HFF-Myc (cell line): Measurements from ENCODE around the gene DAGLA.
A peak's percentile ranks its signal among the peaks of the same experiment; 100 is the strongest.

Experiments
- DNase-seq: peaks from one replicate; pipeline ENCODE4 v3.0.0-alpha.2; 2011; ENCODE audit warnings: low read depth; ENCODE audit errors: extremely low read depth
- H3K4me3 ChIP-seq: replicated peaks from 2 replicates; pipeline ENCODE4 v1.5.1; 2011; ENCODE audit warnings: low read depth, mild to moderate bottlenecking, control low read depth, low read length
- TF ChIP-seq, protein P1 (sequence below): IDR thresholded peaks from 2 replicates; pipeline ENCODE4 v1.5.1; 2012; ENCODE audit warnings: mild to moderate bottlenecking, low read depth, low read length, control low read depth; ENCODE audit errors: missing control alignments

The DAGLA gene

DNA sequence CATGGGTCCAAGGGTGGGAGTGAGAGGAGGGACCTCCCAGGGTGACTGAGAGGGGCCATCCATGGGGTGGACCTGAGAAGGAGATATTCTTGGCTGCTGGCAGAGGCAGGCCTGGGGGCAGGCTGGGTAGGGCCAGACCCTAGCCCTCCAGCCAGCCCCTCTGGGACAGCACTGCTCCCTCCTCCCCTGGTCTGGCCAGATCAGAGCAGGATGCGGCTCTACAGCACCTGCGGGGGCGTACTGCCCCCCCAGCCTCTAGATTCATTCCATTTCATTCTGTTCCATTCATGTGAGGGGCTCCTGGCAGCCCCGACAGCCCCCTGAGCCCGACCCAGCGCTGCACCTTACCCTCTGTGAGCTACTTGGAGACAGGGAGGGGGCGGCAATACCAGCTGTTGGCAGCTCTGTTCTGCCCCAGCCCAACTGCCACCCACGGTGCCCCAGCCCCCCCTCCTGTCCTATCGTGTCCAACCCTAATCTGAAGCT, 37.9 kb downstream of the DAGLA start:
- TF ChIP-seq, protein P1, sequence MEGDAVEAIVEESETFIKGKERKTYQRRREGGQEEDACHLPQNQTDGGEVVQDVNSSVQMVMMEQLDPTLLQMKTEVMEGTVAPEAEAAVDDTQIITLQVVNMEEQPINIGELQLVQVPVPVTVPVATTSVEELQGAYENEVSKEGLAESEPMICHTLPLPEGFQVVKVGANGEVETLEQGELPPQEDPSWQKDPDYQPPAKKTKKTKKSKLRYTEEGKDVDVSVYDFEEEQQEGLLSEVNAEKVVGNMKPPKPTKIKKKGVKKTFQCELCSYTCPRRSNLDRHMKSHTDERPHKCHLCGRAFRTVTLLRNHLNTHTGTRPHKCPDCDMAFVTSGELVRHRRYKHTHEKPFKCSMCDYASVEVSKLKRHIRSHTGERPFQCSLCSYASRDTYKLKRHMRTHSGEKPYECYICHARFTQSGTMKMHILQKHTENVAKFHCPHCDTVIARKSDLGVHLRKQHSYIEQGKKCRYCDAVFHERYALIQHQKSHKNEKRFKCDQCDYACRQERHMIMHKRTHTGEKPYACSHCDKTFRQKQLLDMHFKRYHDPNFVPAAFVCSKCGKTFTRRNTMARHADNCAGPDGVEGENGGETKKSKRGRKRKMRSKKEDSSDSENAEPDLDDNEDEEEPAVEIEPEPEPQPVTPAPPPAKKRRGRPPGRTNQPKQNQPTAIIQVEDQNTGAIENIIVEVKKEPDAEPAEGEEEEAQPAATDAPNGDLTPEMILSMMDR = no peak
- peak overlapping the region; percentile 61 for H3K4me3 ChIP-seq
- no peak for DNase-seq

DNA sequence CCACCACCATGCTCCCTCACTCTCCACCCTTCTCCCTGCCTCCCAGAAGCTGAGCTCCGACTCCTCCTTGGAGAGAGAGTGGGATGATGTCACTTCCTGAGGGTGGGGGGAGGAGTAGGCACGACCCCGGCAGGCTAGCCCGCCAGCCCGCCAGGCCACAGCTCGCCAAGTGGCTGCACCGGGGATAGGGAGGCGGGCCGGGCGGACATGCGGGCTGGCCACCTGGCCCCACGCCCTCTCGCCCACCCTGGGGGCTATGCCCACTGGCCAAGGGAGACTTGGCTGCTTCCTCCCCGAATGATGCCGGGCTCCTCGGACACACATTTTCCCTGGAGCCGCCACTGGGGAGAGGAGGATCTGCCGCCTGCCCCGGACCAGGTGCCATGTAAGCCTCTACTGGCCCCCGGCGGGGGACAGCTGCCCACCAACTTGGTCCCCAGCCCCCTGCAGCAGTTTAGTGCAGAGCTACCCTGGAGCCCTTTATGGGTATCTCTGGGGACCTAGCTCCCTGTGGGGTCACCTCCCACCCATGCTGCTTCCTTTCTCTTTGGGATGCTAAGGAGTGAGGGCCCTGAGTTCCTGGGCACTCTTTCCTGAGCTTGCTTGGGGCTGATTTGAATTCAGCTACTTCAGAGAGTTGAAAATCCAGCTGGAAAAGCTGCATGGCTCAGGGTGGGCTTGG, 38.6 kb downstream of the DAGLA start:
- TF ChIP-seq, protein P1 = no peak
- peak overlapping the region; percentile 61 for H3K4me3 ChIP-seq
- peak; percentile 38 for DNase-seq

DNA sequence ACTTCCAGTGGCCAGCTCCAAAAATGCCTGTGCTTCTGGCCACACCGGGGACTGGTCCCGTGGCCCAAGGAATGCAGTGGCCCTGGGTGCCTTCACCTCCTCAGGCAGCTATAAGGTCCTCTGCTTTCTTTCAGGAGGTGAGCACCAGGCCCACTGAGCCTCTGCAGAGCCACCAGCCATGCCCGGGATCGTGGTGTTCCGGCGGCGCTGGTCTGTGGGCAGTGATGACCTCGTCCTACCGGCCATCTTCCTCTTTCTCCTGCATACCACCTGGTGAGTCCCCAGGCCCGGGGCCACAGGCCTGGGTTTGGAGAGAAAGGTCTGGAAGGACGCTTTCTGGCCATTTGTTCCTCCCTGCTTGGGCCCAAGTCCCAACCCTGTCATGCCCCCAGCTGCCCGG, 39.8 kb downstream of the DAGLA start:
- peak overlapping the region; percentile 61; the same call in 1 of the 2 replicates for H3K4me3 ChIP-seq
- no peak for DNase-seq
- TF ChIP-seq, protein P1 = no peak

DNA sequence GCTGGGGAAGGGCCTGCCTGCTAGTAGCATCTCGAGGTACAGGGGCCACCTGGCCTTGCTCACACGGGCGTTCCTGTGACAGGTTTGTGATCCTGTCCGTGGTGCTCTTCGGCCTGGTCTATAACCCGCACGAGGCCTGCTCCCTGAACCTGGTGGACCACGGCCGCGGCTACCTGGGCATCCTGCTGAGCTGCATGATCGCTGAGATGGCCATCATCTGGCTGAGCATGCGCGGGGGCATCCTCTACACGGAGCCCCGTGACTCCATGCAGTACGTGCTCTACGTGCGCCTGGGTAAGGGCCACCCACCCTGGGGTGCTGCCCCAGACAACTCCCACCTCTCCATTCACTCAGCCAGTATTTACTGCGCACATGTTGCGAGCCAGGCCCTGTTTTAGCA, 40.4 kb downstream of the DAGLA start:
- DNase-seq = no peak
- no peak overlapping the region for H3K4me3 ChIP-seq
- TF ChIP-seq, protein P1 = no peak

DNA sequence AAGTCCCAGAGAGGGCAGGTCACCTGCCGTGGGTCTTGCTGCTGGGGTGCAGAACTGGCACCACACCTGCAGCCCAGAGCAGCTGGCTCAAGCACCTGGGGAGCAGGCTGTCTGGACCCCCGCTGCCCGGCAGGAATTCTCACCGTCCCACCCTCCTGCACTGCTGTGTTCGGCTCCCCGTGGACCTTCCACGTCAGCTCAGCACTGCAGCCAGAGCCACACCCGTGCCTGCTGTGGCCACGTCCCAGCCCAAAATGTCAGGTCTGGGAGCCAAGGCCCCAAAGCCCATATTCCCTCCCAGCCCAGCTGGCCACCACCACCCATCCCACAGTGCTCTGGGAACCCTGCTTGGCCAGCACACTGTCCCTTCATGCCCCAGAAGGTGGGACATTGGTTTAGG, 44.2 kb downstream of the DAGLA start:
- TF ChIP-seq, protein P1 = no peak
- DNase-seq = no peak
- no peak overlapping the region for H3K4me3 ChIP-seq

DNA sequence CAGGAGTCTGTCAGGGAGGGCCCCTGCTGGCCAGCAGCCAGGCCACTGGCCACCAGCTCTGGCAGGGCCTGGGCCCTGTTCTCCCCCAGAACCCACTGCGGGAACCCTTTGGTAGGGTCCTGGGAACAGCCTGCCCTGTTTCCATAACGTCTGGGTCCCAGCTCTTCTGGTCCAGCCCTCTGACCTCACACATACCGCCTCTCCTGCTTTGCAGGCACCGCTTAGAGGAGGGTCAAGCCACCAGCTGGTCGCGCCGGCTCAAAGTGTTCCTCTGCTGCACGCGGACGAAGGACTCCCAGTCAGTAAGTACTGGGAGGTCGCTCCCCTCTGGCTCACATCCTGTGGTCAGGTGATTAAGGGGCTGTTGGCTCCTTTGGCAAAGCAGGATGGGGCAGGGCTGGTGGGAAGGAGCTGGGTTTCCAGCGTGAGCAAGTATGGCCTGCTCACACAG, 45.6 kb downstream of the DAGLA start:
- TF ChIP-seq, protein P1 = no peak
- no peak overlapping the region for H3K4me3 ChIP-seq
- no peak for DNase-seq
